Measurements from ENCODE around the gene CST11.

Gene CST11

DNA sequence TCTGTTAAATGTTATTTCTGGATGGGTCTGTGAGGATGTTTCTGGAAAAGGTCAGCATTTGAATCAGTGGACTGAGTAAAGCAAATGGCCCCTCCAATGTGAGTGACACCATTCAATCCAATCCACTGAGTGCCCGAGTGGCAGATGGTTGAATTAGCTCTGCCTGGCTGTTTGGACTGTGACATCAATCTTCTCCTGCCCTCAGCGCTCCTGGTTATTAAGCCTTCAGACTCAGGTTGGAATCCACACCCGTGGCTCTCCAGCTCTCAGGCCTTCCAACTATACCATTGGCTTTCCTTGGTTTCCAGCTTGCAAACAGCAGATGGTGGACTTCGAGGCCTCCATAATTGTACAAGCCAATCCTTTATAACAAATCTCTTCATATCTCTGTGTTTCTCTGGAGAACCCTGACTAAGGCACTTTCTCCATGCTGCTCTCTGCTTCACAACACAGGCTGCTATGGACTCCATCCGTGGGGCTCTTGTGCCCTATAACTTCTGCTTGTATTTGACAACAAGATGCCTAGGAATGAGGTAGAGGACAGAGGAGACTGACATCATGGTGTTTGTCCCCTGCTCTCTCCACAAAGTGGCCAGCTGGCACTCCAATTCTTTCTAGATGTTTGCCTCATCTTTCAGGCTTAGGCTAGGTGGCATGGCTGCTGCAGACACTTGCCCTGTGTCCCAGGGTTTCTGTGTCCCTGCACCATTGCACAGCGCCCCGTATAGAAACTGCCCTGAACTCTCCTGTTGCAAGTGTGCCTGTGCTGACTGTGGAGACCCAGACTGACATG lies 18.0 kb downstream of the CST11 start:
- no peak overlapping the region for H3K27ac ChIP-seq (ENCODE audit: low read length)
- H2AFZ ChIP-seq (ENCODE audit: low read length) = no peak overlapping the region
- no peaks in the 10 kb centered on the region for H3K79me2 ChIP-seq (ENCODE audit: low read length)
- no peak overlapping the region for H3K4me3 ChIP-seq (ENCODE audit: low read length)
- no peak for DNase-seq
- TF ChIP-seq EZH2 (optimal IDR thresholded peaks at IDR 0.05; ENCODE audit: low read depth, low read length) (no peak), EZH2phosphoT487 (IDR thresholded peaks at IDR 0.05; ENCODE audit: low read length) (no peak)
- TF ChIP-seq, protein P1, sequence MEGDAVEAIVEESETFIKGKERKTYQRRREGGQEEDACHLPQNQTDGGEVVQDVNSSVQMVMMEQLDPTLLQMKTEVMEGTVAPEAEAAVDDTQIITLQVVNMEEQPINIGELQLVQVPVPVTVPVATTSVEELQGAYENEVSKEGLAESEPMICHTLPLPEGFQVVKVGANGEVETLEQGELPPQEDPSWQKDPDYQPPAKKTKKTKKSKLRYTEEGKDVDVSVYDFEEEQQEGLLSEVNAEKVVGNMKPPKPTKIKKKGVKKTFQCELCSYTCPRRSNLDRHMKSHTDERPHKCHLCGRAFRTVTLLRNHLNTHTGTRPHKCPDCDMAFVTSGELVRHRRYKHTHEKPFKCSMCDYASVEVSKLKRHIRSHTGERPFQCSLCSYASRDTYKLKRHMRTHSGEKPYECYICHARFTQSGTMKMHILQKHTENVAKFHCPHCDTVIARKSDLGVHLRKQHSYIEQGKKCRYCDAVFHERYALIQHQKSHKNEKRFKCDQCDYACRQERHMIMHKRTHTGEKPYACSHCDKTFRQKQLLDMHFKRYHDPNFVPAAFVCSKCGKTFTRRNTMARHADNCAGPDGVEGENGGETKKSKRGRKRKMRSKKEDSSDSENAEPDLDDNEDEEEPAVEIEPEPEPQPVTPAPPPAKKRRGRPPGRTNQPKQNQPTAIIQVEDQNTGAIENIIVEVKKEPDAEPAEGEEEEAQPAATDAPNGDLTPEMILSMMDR (IDR thresholded peaks at IDR 0.05; ENCODE audit: low read length) = no peak
- H3K4me2 ChIP-seq (ENCODE audit: low read depth, low read length) = no peak overlapping the region
- no peaks in the 10 kb centered on the region for H3K4me1 ChIP-seq (ENCODE audit: low read length)
- no peaks in the 10 kb centered on the region for H3K27me3 ChIP-seq (replicated peaks; ENCODE audit: insufficient read depth, low read length)
- H3F3A ChIP-seq (ENCODE audit: insufficient read depth, low read length) = no peaks in the 10 kb centered on the region
- H3K9me2 ChIP-seq (replicated peaks; ENCODE audit: insufficient read depth, low read length) = no peaks in the 10 kb centered on the region
- H4K20me1 ChIP-seq (ENCODE audit: insufficient read depth, low read length) = no peaks in the 10 kb centered on the region
- no peak overlapping the region for H3K9ac ChIP-seq (ENCODE audit: low read length)
- no peaks in the 10 kb centered on the region for H3K36me3 ChIP-seq (replicated peaks; ENCODE audit: insufficient read depth, low read length)
- no peaks in the 10 kb centered on the region for H3K9me3 ChIP-seq (replicated peaks; ENCODE audit: insufficient read depth, low read length)

DNA sequence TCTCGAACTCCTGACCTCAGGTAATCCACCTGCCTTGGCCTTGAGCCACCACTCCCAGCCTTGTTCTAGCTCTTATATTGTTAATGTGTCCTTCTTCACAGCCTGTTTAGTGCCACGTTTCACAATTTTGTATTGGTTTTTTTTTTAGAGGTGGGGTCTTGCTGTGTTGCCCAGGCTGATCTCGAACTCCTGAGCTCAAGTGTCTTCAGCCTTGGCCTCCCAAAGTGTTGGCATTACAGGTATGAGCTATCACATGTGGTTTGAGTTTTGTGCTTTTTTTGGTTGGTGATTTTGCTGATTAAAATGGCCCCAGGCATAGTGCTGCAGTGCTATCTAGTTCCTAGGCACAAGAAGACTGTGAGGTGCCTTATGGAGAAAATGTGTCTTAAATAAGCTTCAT lies 19.0 kb downstream of the CST11 start:
- H3K9me3 ChIP-seq (replicated peaks; ENCODE audit: insufficient read depth, low read length) = no peaks in the 10 kb centered on the region
- no peaks in the 10 kb centered on the region for H3K4me1 ChIP-seq (ENCODE audit: low read length)
- H3K9ac ChIP-seq (ENCODE audit: low read length) = no peak overlapping the region
- H3K79me2 ChIP-seq (ENCODE audit: low read length) = no peaks in the 10 kb centered on the region
- no peaks in the 10 kb centered on the region for H3K27me3 ChIP-seq (replicated peaks; ENCODE audit: insufficient read depth, low read length)
- H4K20me1 ChIP-seq (ENCODE audit: insufficient read depth, low read length) = no peaks in the 10 kb centered on the region
- H3F3A ChIP-seq (ENCODE audit: insufficient read depth, low read length) = no peaks in the 10 kb centered on the region
- no peak for DNase-seq
- H3K36me3 ChIP-seq (replicated peaks; ENCODE audit: insufficient read depth, low read length) = no peaks in the 10 kb centered on the region
- H3K4me2 ChIP-seq (ENCODE audit: low read depth, low read length) = no peak overlapping the region
- H3K4me3 ChIP-seq (ENCODE audit: low read length) = no peak overlapping the region
- H3K27ac ChIP-seq (ENCODE audit: low read length) = no peak overlapping the region
- no peaks in the 10 kb centered on the region for H3K9me2 ChIP-seq (replicated peaks; ENCODE audit: insufficient read depth, low read length)
- TF ChIP-seq EZH2 (optimal IDR thresholded peaks at IDR 0.05; ENCODE audit: low read depth, low read length) (no peak), EZH2phosphoT487 (IDR thresholded peaks at IDR 0.05; ENCODE audit: low read length) (no peak)
- TF ChIP-seq, protein P1 (IDR thresholded peaks at IDR 0.05; ENCODE audit: low read length) = no peak
- H2AFZ ChIP-seq (ENCODE audit: low read length) = no peak overlapping the region

DNA sequence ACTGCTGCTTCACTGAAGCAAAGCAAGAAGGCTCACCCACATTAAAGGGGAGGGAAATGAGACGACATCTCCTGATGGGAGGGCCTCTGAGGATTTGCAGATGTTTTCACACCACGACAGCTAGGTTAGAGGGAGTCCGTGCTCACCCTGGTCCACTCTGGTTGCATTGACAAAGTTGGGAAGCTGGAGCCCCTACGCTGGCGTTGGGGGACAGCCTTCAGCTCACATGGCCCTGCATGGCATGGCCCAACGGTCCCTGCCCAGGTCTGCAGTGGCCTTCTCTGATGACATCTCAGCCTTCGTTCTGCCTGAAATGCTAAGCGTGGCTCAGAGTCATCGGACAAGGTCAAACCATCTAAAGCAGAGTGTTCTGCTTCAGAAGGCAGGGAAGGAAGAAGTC lies 27.5 kb downstream of the CST11 start:
- Histone ChIP-seq H3K4me3 (ENCODE audit: low read length) (no peak overlapping the region), H3K4me2 (ENCODE audit: low read depth, low read length) (no peak overlapping the region), H3K27ac (ENCODE audit: low read length) (no peak overlapping the region), H2AFZ (ENCODE audit: low read length) (no peak overlapping the region), H3K36me3 (replicated peaks; ENCODE audit: insufficient read depth, low read length) (no peaks in the 10 kb centered on the region), H3K9ac (ENCODE audit: low read length) (no peak overlapping the region), H4K20me1 (ENCODE audit: insufficient read depth, low read length) (no peaks in the 10 kb centered on the region), H3F3A (ENCODE audit: insufficient read depth, low read length) (peaks cover 7% of the 10 kb centered on the region), H3K9me3 (replicated peaks; ENCODE audit: insufficient read depth, low read length) (no peaks in the 10 kb centered on the region), H3K79me2 (ENCODE audit: low read length) (peaks cover 12% of the 10 kb centered on the region), H3K9me2 (replicated peaks; ENCODE audit: insufficient read depth, low read length) (no peaks in the 10 kb centered on the region), H3K4me1 (ENCODE audit: low read length) (0 out of 2 replicates have a peak, but pooled peaks cover 6% of the 10 kb centered on the region), H3K27me3 (replicated peaks; ENCODE audit: insufficient read depth, low read length) (no peaks in the 10 kb centered on the region)
- TF ChIP-seq EZH2phosphoT487 (IDR thresholded peaks at IDR 0.05; ENCODE audit: low read length) = no peak
- no peak for TF ChIP-seq EZH2 (optimal IDR thresholded peaks at IDR 0.05; ENCODE audit: low read depth, low read length)
- TF ChIP-seq, protein P1 (IDR thresholded peaks at IDR 0.05; ENCODE audit: low read length) = no peak
- DNase-seq = no peak
